Measurements from ENCODE around the gene GGT6. TPM values are rescaled to one million over a fixed set of nuclear protein-coding genes. Genes with fewer than 3 reads are reported as not detected.

Gene GGT6
- polyA plus RNA-seq, 3 donors = not detected

DNA sequence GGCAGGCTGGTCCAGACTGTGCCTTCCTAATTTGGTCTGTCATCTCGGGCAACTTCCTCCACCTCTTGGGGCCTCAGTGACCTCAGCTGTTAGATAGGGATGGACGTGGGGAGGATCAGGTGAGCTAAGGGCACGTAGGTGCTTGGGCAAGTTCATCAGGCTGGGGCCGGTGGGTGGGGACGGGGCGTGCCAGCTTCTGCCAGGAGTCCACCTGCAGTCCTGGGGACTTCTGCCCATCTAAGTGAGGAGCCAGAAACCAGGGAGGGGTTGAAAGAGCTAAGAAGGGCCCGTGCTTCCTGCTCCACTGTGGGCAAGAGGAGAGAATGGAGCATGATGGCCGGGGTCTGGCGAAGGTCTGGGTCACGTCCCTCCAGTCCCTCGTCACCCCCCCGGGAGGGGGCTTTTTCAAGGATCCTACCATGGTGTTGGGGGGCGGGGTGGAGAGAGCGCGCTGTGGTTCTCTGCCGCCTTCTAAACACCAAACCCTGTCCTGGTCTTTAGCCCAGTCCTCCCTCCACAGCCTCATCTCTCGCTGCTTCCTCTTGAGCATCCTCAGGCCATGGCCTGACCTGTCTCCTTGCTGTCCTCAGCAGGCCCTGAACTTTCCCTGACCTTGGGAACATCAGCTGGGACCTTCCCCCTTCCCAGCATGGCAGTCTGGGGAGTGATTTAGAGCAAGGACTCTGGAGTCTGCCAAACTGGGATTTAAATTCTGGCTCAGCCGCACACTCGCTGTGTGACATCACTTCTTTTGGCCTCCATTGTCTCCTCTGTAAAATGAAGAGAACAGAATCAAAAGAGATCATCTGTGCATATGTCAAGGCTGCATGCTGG, 40.1 kb downstream of the GGT6 start:
- Histone ChIP-seq H3K4me3 (replicated peaks in 1 of 3; ENCODE audit: low read depth in 2 of 3, low read length in 3 of 3) (no peak overlapping the region), H3K36me3 (replicated peaks in 1 of 2; ENCODE audit: control insufficient read depth in 1 of 2, insufficient read depth in 2 of 2, low read length in 2 of 2) (no peaks in the 10 kb centered on the region), H3K27me3 (ENCODE audit: control insufficient read depth in 2 of 2, insufficient read depth in 2 of 2, low read length in 2 of 2) (no peaks in the 10 kb centered on the region), H3K9me3 (replicated peaks in 1 of 2; ENCODE audit: control insufficient read depth in 1 of 2, insufficient read depth in 1 of 2, low read length in 2 of 2) (no peaks in the 10 kb centered on the region), H4K20me1 (ENCODE audit: insufficient read depth, low read length) (no peaks in the 10 kb centered on the region), H3K9ac (ENCODE audit: insufficient read depth, low read length, poor library complexity, severe bottlenecking) (no peak overlapping the region), H3K27ac (ENCODE audit: low read depth in 1 of 2, low read length in 2 of 2) (no peak overlapping the region), H2AFZ (ENCODE audit: insufficient read depth, low read depth, low read length, poor library complexity, severe bottlenecking) (no peak overlapping the region), H3K4me1 (ENCODE audit: control insufficient read depth in 1 of 2, insufficient read depth in 2 of 2, low read length in 2 of 2) (peaks cover 7% of the 10 kb centered on the region in 2 donors), H3K4me2 (replicated peaks; ENCODE audit: extremely low read depth, low read length, poor library complexity, severe bottlenecking) (no peak overlapping the region), H3K79me2 (ENCODE audit: insufficient read depth, low read length) (no peaks in the 10 kb centered on the region)
- peaks cover 0 to 3% (median 0%) of the 10 kb centered on the region in 7 donors for H3K9me3 Mint-ChIP-seq
- peaks cover 12% of the 10 kb centered on the region for H3K4me1 Mint-ChIP-seq
- H3K27me3 Mint-ChIP-seq (ENCODE audit: low read depth in 3 of 3) = peaks cover 2 to 4% (median 2%) of the 10 kb centered on the region in 3 donors
- intact Hi-C loops (cut with micrococcal nuclease) = no loop called here
- H3K27ac Mint-ChIP-seq = peak overlapping the region in 2 of 7 donors; percentile 25 to 36
- WGBS (ENCODE audit: insufficient coverage) = 94% methylated on average over 10 of the region's 19 CpGs
- H3K4me3 Mint-ChIP-seq = no peak overlapping the region
- DNase-seq = no peak
- TF ChIP-seq, protein P1, sequence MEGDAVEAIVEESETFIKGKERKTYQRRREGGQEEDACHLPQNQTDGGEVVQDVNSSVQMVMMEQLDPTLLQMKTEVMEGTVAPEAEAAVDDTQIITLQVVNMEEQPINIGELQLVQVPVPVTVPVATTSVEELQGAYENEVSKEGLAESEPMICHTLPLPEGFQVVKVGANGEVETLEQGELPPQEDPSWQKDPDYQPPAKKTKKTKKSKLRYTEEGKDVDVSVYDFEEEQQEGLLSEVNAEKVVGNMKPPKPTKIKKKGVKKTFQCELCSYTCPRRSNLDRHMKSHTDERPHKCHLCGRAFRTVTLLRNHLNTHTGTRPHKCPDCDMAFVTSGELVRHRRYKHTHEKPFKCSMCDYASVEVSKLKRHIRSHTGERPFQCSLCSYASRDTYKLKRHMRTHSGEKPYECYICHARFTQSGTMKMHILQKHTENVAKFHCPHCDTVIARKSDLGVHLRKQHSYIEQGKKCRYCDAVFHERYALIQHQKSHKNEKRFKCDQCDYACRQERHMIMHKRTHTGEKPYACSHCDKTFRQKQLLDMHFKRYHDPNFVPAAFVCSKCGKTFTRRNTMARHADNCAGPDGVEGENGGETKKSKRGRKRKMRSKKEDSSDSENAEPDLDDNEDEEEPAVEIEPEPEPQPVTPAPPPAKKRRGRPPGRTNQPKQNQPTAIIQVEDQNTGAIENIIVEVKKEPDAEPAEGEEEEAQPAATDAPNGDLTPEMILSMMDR (IDR thresholded peaks at IDR 0.05) = no peak
- no peaks in the 10 kb centered on the region for H3K36me3 Mint-ChIP-seq

- Histone ChIP-seq H3K27me3 (ENCODE audit: control insufficient read depth in 2 of 2, insufficient read depth in 2 of 2, low read length in 2 of 2) (no peaks in the 10 kb centered on the region), H3K79me2 (ENCODE audit: insufficient read depth, low read length) (no peaks in the 10 kb centered on the region), H3K4me1 (ENCODE audit: control insufficient read depth in 1 of 2, insufficient read depth in 2 of 2, low read length in 2 of 2) (peaks cover 7% of the 10 kb centered on the region in 2 donors), H3K4me2 (replicated peaks; ENCODE audit: extremely low read depth, low read length, poor library complexity, severe bottlenecking) (no peak overlapping the region), H2AFZ (ENCODE audit: insufficient read depth, low read depth, low read length, poor library complexity, severe bottlenecking) (no peak overlapping the region), H3K36me3 (replicated peaks in 1 of 2; ENCODE audit: control insufficient read depth in 1 of 2, insufficient read depth in 2 of 2, low read length in 2 of 2) (no peaks in the 10 kb centered on the region), H3K27ac (ENCODE audit: low read depth in 1 of 2, low read length in 2 of 2) (no peak overlapping the region), H3K4me3 (replicated peaks in 1 of 3; ENCODE audit: low read depth in 2 of 3, low read length in 3 of 3) (no peak overlapping the region), H3K9me3 (replicated peaks in 1 of 2; ENCODE audit: control insufficient read depth in 1 of 2, insufficient read depth in 1 of 2, low read length in 2 of 2) (no peaks in the 10 kb centered on the region), H4K20me1 (ENCODE audit: insufficient read depth, low read length) (no peaks in the 10 kb centered on the region), H3K9ac (ENCODE audit: insufficient read depth, low read length, poor library complexity, severe bottlenecking) (peak overlapping the region; percentile 5)
- WGBS (ENCODE audit: insufficient coverage) = 98% methylated on average over 11 of the region's 14 CpGs
- no peak for DNase-seq
- TF ChIP-seq, protein P1 (IDR thresholded peaks at IDR 0.05) = no peak
- H3K9me3 Mint-ChIP-seq = peaks cover 0 to 3% (median 0%) of the 10 kb centered on the region in 7 donors
- peaks cover 12% of the 10 kb centered on the region for H3K4me1 Mint-ChIP-seq
- H3K27ac Mint-ChIP-seq = no peak overlapping the region
- no peaks in the 10 kb centered on the region for H3K36me3 Mint-ChIP-seq
- peaks cover 1 to 4% (median 2%) of the 10 kb centered on the region in 3 donors for H3K27me3 Mint-ChIP-seq (ENCODE audit: low read depth in 3 of 3)
- H3K4me3 Mint-ChIP-seq = no peak overlapping the region
- intact Hi-C loops (cut with micrococcal nuclease) = no loop called here
Observed at GRCh38 chr17:4519361-4519788, 41.0 kb downstream of the GGT6 start.

Data from CD14-positive monocyte (primary cell).